HUES64 (cell line): ENCODE measurements around the gene RPLP2.
A peak's percentile ranks its signal among the peaks of the same experiment; 100 is the strongest.

Source experiments
- H3K27ac ChIP-seq: 2 replicates; pipeline ENCODE4 v1.7.0; 2013; ENCODE audit warnings: low read depth, low read length, inconsistent platforms
- H3K27me3 ChIP-seq: 2 replicates; pipeline ENCODE4 v1.6.1; 2013; ENCODE audit warnings: mild to moderate bottlenecking, low read length; ENCODE audit not compliant: insufficient read depth
- H3K36me3 ChIP-seq: 2 replicates; pipeline ENCODE4 v1.6.1; 2013; ENCODE audit warnings: mild to moderate bottlenecking, low read length; ENCODE audit not compliant: insufficient read depth
- H3K4me1 ChIP-seq: 2 replicates; pipeline ENCODE4 v1.6.1; 2013; ENCODE audit warnings: mild to moderate bottlenecking, low read length, moderate library complexity; ENCODE audit not compliant: insufficient read depth
- H3K4me3 ChIP-seq: 2 replicates; pipeline ENCODE4 v1.5.1; 2013; ENCODE audit warnings: mild to moderate bottlenecking, low read length, moderate library complexity
- H3K9ac ChIP-seq: 2 replicates; pipeline ENCODE4 v1.6.1; 2013; ENCODE audit warnings: mild to moderate bottlenecking, low read depth, low read length
- H3K9me3 ChIP-seq: 2 replicates; pipeline ENCODE4 v1.6.1; 2013; ENCODE audit warnings: low read depth, low read length; ENCODE audit not compliant: insufficient read depth
- WGBS: fragments of 150-250, 120-280 bp; methylation state at CpG from one replicate; pipeline ENCODE4 v1.1.7; 2013; ENCODE audit warnings: missing lambda C conversion rate; 5-methylcytosine and 5-hydroxymethylcytosine counted together

The RPLP2 gene

DNA sequence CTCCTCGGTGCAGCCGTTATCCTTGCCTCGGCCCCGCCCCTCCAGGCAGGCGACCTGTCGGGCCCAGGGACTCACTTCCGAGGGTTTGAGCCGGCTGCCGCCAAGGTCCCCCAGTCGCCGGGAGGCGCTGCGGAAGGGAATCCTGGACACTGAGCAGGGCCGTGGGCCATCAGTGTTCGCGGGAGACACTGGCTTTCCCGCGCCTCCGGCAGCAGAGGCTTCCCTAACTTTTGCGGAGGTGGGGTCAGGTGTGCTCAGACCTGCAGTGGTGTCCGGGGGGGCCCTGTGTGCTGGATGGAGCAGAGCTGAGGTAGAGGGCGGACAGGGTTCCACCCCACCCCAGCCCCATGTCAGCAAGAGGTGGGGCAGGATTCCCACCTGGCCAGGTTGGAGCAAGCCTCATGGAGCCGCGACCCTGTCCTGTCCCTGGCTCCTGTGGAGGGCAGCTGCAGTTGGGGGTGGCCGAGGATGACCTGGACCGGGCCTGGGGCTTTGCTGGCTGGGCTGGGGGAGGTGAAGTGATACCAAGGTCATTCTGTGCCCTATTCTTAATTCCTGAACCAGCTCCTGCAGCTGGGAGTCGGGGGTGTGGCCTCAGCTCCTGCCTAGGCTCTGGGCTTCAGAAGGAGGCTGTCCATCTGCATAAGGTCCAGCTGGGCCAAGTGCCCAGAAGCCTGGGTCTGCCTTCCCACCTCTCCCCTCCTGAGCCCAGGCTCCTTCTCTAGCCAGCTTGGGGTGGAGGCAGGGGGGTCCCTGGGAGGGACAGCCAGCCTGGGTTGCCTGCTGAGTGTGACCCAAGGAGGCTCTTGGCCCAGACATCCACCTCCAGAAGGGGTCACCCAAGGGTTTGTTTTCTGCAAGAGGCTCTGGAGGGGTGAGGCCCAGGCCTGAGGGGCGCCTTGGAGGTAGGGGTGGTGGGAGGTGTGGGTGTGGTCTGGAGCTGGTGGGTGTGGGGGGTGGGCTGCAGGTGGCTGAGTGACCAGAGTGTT, 41.3 kb downstream of the RPLP2 start:
- peak overlapping the region; percentile 67 for H3K4me3 ChIP-seq
- WGBS = 17% methylated on average over 27 of the region's 28 CpGs
- H3K4me1 ChIP-seq = peaks cover 14% of the 10 kb centered on the region; the same call in 1 of the 2 replicates
- H3K9me3 ChIP-seq = no peaks in the 10 kb centered on the region
- no peaks in the 10 kb centered on the region for H3K36me3 ChIP-seq
- peaks cover 20% of the 10 kb centered on the region for H3K27me3 ChIP-seq
- H3K27ac ChIP-seq = no peak overlapping the region
- H3K9ac ChIP-seq = 0 out of 2 replicates have a peak overlapping the region, but pooled peaks have one; percentile 24

DNA sequence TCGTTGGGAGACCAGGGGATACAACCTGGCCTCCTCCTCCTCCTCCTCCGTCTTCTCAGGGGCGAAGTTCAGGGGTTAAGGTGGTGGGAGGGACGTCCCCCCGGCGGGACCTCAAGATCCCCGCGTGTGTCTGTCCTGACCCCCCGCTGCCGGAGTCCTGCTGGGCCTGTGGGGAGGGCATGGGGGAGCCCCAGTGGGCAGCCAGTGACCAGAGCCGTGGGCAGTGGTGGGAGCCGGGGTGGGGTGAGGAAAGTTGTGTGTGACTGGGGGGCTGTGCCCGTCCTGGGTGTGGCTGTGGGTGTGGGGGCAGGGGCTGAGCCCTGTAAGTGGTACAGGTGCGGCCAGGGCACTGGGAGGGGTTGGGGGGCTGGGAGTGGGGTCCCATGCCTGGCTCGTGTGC, 43.0 kb downstream of the RPLP2 start:
- Histone ChIP-seq H3K27me3 (peaks cover 20% of the 10 kb centered on the region), H3K4me3 (no peak overlapping the region), H3K9me3 (no peaks in the 10 kb centered on the region), H3K36me3 (no peaks in the 10 kb centered on the region), H3K4me1 (peaks cover 17% of the 10 kb centered on the region; the same call in 1 of the 2 replicates), H3K27ac (no peak overlapping the region), H3K9ac (no peak overlapping the region)
- 89% methylated on average over 14 of the region's 15 CpGs for WGBS

DNA sequence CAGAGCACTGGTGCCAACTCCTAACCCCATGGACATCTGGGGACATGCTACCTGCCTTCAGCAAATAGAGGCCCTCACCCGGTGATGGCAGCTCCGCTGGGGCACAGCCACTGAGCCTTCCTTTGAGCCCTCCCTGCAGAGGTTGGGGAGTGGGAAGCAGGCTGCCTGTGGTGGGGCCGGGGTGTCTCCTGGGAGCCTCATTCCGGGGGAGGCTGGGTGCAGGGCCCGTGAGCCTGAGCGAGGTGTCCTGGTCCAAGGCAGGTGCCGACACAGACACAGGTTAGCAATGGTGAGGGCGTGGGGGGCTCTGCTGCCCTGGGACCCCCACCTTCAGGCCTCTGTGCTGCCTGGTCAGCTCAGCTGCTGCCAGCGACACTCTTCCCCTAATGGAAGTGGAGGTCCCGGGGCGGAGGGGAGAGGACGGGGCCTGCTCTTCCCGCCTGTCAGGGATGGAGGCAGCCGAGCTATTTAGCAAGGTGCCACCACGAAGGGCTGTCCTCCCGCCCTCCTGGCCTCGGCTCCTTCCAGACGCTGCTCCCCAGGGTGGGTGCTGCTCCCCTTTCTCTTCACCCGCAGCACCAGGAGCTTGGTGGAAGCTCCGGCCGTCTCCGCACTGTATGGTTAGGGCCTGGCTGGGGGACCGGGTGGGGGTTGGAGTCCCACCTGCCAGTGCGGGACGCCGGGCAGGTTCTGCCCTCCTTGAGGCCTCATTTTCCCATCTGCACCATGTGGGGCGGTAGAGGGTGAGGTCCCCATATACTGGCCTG, 44.1 kb downstream of the RPLP2 start:
- peaks cover 14% of the 10 kb centered on the region; the same call in 1 of the 2 replicates for H3K4me1 ChIP-seq
- H3K9me3 ChIP-seq = no peaks in the 10 kb centered on the region
- no peak overlapping the region for H3K9ac ChIP-seq
- no peaks in the 10 kb centered on the region for H3K36me3 ChIP-seq
- H3K27me3 ChIP-seq = peaks cover 15% of the 10 kb centered on the region
- no peak overlapping the region for H3K27ac ChIP-seq
- 87% methylated on average over 27 of the region's 27 CpGs for WGBS
- H3K4me3 ChIP-seq = no peak overlapping the region

GRCh38 chr11:854601-855329, 45.0 kb downstream of the RPLP2 start:
- H3K27me3 ChIP-seq = peaks cover 10% of the 10 kb centered on the region
- no peak overlapping the region for H3K27ac ChIP-seq
- H3K9ac ChIP-seq = no peak overlapping the region; the same call in 1 of the 2 replicates
- no peaks in the 10 kb centered on the region for H3K36me3 ChIP-seq
- peaks cover 10% of the 10 kb centered on the region; the same call in 1 of the 2 replicates for H3K4me1 ChIP-seq
- no peak overlapping the region for H3K4me3 ChIP-seq
- 89% methylated on average over 20 of the region's 20 CpGs for WGBS
- no peaks in the 10 kb centered on the region for H3K9me3 ChIP-seq

DNA sequence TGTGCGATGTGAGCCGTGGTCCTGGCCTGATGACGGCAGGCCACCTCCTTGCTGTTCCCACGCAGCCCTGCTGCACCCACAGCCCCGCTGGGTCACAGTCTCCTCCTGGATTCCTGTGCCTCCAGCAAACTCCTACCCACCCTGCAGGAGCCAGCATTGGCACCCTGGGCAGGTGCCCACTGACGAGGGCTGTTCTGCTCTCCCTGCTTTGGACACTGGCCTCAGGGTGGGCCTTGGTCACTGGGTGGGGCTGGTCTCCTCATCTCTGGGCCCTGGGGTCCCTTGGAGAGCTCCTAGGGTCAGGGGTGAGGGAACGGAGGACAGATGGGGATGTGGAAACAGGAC, 45.5 kb downstream of the RPLP2 start:
- Histone ChIP-seq H3K9ac (no peak overlapping the region), H3K4me1 (peaks cover 10% of the 10 kb centered on the region; the same call in 1 of the 2 replicates), H3K27ac (no peak overlapping the region), H3K4me3 (no peak overlapping the region), H3K36me3 (no peaks in the 10 kb centered on the region), H3K27me3 (peaks cover 8% of the 10 kb centered on the region), H3K9me3 (no peaks in the 10 kb centered on the region)
- 91% methylated on average over 7 of the region's 7 CpGs for WGBS

DNA sequence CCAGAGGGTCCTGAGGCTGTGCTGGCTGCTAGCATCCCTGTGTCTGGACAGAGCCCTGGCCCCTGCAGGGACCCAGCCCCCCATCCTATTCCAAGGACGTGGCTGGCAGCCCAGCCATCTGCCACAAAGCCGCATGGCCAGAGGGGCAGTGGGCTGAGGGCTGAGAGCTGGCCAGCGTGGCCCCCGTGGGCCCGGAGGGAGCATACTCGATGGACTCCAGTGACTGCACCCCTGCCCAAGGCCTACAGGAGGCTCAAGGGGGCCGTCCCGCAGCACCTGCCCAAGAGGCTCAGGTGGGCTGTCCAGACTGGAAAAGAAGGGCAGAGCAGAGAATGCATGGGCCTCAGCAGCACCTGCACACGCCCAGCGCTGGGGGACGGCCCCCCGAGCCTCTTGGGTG, 46.0 kb downstream of the RPLP2 start:
- Histone ChIP-seq H3K4me1 (peaks cover 9% of the 10 kb centered on the region; the same call in 1 of the 2 replicates), H3K36me3 (no peaks in the 10 kb centered on the region), H3K4me3 (no peak overlapping the region), H3K9me3 (no peaks in the 10 kb centered on the region), H3K27ac (no peak overlapping the region), H3K27me3 (peaks cover 3% of the 10 kb centered on the region), H3K9ac (no peak overlapping the region)
- 92% methylated on average over 12 of the region's 12 CpGs for WGBS

GRCh38 chr11:856397-856796, 46.6 kb downstream of the RPLP2 start:
- H3K9ac ChIP-seq = no peak overlapping the region
- H3K36me3 ChIP-seq = no peaks in the 10 kb centered on the region
- no peaks in the 10 kb centered on the region for H3K9me3 ChIP-seq
- H3K4me3 ChIP-seq = no peak overlapping the region
- peaks cover 3% of the 10 kb centered on the region; the same call in 1 of the 2 replicates for H3K4me1 ChIP-seq
- no peak overlapping the region for H3K27ac ChIP-seq
- WGBS = 87% methylated on average over 7 of the region's 8 CpGs
- no peaks in the 10 kb centered on the region for H3K27me3 ChIP-seq

DNA sequence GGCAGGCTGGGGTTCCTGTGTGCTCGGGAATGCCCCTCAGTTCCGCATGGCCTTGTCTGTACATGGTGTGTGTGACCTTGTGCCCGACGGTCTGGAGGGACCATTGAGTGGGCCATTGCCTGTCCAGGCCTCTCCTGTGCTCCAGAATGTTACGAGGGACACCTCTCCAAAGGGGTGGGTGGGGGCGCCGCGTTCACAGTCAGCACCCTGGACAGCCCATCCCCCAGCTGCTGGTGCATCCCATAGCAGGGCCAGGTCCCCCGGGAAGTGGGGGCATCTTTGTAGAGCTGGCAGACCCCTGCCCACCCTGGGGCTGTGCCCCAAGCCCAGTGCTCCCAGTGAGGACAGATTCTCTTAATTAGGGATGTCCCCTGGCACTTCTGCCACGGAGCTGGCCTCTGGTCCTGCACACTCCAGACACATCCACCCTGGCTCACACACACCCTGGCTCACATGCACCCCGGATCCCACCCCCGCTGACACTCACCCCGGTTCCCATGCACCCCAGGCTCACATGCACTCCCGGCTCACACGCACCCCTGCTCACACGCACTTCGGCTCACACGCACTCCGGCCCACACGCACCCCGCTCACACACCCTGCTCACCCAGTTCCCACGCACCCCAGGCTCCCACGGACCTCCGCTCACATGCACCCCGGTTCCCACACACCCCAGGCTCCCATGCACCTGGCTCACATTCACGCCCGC, 48.4 kb downstream of the RPLP2 start:
- 88% methylated on average over 27 of the region's 27 CpGs for WGBS
- H3K4me1 ChIP-seq = peaks cover 14% of the 10 kb centered on the region
- H3K9me3 ChIP-seq = no peaks in the 10 kb centered on the region
- H3K36me3 ChIP-seq = no peaks in the 10 kb centered on the region
- H3K27me3 ChIP-seq = no peaks in the 10 kb centered on the region
- H3K4me3 ChIP-seq = no peak overlapping the region
- H3K27ac ChIP-seq = no peak overlapping the region
- H3K9ac ChIP-seq = no peak overlapping the region

GRCh38 chr11:858762-859339, 49.1 kb downstream of the RPLP2 start:
- Histone ChIP-seq H3K4me1 (peaks cover 21% of the 10 kb centered on the region), H3K9me3 (no peaks in the 10 kb centered on the region), H3K27ac (no peak overlapping the region), H3K27me3 (no peaks in the 10 kb centered on the region), H3K4me3 (no peak overlapping the region), H3K36me3 (no peaks in the 10 kb centered on the region), H3K9ac (no peak overlapping the region)
- 96% methylated on average over 36 of the region's 37 CpGs for WGBS
